ENCODE data around the gene BBIP1. TPM values are rescaled to one million over a fixed set of nuclear protein-coding genes. Genes with fewer than 3 reads are reported as not detected.

BBIP1 gene
- total RNA-seq, 1 donor: 32.2 TPM

DNA sequence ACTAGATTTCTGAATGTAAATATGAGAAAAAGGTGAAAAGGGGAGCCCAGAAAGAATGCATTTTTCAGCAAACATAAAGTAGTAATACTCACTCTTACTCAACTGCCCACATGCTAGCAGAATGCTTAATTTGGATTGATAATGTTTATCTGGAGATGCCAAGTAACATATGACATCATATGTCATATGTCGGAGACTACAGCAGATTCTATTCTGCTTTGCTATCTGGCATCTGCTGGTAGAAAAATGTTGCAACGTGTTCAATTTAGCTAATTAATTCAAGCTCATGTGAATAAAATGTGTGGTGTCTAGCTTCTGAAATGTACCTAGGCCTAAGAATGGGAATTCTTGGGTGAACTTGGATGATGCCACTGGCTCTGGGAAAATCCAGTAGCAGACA lies 4.5 kb downstream of the BBIP1 start:
- Histone ChIP-seq H3K27ac (ENCODE audit: low read depth, low read length) (no peak overlapping the region), H3K9me3 (ENCODE audit: low read depth, low read length) (no peaks in the 10 kb centered on the region), H3K27me3 (ENCODE audit: insufficient read depth, low read length) (no peaks in the 10 kb centered on the region), H2AFZ (ENCODE audit: low read length) (no peak overlapping the region), H3K4me1 (ENCODE audit: insufficient read depth, low read length) (peaks cover 43% of the 10 kb centered on the region), H3K79me2 (ENCODE audit: insufficient read depth, low read length) (no peaks in the 10 kb centered on the region), H3K4me2 (ENCODE audit: insufficient read depth, low read length) (no peak overlapping the region), H3K36me3 (ENCODE audit: insufficient read depth, low read length) (no peaks in the 10 kb centered on the region), H4K20me1 (ENCODE audit: insufficient read depth, low read length) (no peaks in the 10 kb centered on the region), H3K4me3 (ENCODE audit: insufficient read depth, low read length) (no peak overlapping the region)
- TF ChIP-seq, protein P1, sequence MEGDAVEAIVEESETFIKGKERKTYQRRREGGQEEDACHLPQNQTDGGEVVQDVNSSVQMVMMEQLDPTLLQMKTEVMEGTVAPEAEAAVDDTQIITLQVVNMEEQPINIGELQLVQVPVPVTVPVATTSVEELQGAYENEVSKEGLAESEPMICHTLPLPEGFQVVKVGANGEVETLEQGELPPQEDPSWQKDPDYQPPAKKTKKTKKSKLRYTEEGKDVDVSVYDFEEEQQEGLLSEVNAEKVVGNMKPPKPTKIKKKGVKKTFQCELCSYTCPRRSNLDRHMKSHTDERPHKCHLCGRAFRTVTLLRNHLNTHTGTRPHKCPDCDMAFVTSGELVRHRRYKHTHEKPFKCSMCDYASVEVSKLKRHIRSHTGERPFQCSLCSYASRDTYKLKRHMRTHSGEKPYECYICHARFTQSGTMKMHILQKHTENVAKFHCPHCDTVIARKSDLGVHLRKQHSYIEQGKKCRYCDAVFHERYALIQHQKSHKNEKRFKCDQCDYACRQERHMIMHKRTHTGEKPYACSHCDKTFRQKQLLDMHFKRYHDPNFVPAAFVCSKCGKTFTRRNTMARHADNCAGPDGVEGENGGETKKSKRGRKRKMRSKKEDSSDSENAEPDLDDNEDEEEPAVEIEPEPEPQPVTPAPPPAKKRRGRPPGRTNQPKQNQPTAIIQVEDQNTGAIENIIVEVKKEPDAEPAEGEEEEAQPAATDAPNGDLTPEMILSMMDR (IDR thresholded peaks at IDR 0.05; ENCODE audit: extremely low read depth, low read depth, low read length): no peak
- DNase-seq (ENCODE audit: insufficient read length, low spot score, missing footprints): no peak

DNA sequence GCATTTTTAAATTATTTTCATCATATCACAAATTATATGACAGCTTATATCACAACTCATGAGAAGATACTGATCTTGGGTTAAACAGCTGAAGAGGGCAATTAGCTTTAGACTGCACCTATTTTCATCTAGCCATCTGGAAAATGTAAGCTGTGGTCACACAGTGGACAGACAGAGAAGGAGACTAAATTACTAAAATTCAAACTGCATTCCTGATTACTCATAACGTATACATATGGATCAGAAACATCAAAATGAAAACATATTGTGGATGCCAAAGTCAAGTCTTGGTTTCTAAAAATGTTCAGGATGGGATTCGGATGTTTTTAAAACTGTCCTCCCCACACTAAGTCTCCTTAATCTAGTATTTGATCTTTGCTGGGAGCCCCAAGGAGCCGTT lies 6.6 kb downstream of the BBIP1 start:
- Histone ChIP-seq H4K20me1 (ENCODE audit: insufficient read depth, low read length) (no peaks in the 10 kb centered on the region), H2AFZ (ENCODE audit: low read length) (no peak overlapping the region), H3K9me3 (ENCODE audit: low read depth, low read length) (no peaks in the 10 kb centered on the region), H3K27me3 (ENCODE audit: insufficient read depth, low read length) (no peaks in the 10 kb centered on the region), H3K27ac (ENCODE audit: low read depth, low read length) (peak overlapping the region; percentile 48), H3K79me2 (ENCODE audit: insufficient read depth, low read length) (no peaks in the 10 kb centered on the region), H3K4me2 (ENCODE audit: insufficient read depth, low read length) (peak overlapping the region; percentile 57), H3K4me1 (ENCODE audit: insufficient read depth, low read length) (peaks cover 34% of the 10 kb centered on the region), H3K36me3 (ENCODE audit: insufficient read depth, low read length) (no peaks in the 10 kb centered on the region), H3K4me3 (ENCODE audit: insufficient read depth, low read length) (no peak overlapping the region)
- DNase-seq (ENCODE audit: insufficient read length, low spot score, missing footprints): peak; percentile 58
- TF ChIP-seq, protein P1 (IDR thresholded peaks at IDR 0.05; ENCODE audit: extremely low read depth, low read depth, low read length): no peak

DNA sequence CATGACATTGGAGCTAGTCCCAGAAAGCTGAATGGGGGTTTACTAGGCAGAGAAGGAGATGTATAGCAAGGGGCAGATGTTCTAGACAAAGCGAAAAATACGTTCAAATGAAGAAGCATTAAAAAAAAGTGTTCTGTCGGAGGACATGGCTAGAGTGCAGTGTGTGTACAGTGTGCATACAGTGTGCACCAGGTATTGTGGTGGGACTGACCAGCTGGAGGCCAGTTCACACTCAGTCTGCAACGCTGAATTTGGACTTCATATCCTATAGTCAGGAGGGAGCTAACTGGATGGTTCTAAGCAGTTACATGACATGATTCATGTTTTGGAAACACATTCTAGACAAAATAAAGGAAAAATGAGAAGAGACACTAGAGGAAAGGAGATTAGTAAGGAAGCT lies 8.8 kb downstream of the BBIP1 start:
- H2AFZ ChIP-seq (ENCODE audit: low read length): no peak overlapping the region
- DNase-seq (ENCODE audit: insufficient read length, low spot score, missing footprints): no peak
- TF ChIP-seq, protein P1 (IDR thresholded peaks at IDR 0.05; ENCODE audit: extremely low read depth, low read depth, low read length): no peak

DNA sequence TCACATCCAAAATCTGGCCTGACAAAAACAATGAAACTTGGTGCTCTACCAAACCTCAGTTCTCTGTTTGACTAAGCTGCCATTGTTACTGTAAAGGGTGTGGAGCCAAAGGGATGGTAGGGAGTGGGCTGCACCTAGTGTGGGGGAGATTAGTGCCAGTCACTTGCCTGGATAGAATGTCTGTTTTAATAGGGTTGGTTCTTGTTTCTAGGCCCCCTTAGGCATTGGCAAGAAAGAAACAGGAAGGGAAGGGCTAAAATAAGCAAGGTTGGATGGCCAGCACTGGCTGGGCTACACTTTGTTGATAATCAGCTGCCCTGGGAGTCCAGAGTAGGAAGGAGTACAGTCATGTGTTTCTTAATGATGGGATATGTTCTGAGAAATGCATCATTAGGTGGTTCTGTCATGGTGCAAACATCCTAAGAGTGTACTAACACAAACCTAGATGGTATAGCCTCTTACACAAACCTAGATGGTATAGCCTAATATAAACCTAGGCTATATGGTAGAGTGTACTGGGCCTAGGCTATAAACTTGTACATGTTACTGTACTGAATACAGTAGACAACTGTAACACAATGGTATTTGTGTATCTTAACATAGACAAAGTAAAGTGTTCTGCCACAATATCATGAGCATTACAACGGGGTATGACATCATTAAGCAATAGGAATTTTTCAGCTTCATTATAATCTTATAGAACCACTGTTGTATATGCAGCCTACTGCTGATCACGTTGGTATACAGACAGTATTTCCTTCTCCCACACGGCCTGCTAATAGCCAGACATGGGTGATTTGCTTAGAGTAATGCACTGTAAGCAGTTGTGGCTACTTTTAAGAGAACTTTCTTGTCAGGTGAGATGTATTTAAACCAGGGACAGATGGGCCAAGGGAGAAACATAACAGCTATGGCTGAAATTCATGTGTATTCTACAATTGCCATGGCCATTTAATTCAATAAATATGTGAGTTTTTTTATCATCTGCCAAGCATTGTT lies 15.4 kb downstream of the BBIP1 start:
- no peak overlapping the region for H3K4me2 ChIP-seq (ENCODE audit: insufficient read depth, low read length)
- H4K20me1 ChIP-seq (ENCODE audit: insufficient read depth, low read length): no peaks in the 10 kb centered on the region
- no peak overlapping the region for H3K27ac ChIP-seq (ENCODE audit: low read depth, low read length)
- no peak for DNase-seq (ENCODE audit: insufficient read length, low spot score, missing footprints)
- H3K36me3 ChIP-seq (ENCODE audit: insufficient read depth, low read length): peaks cover 22% of the 10 kb centered on the region
- no peaks in the 10 kb centered on the region for H3K9me3 ChIP-seq (ENCODE audit: low read depth, low read length)
- H3K4me3 ChIP-seq (ENCODE audit: insufficient read depth, low read length): no peak overlapping the region
- no peaks in the 10 kb centered on the region for H3K79me2 ChIP-seq (ENCODE audit: insufficient read depth, low read length)
- H3K27me3 ChIP-seq (ENCODE audit: insufficient read depth, low read length): no peaks in the 10 kb centered on the region
- no peak overlapping the region for H2AFZ ChIP-seq (ENCODE audit: low read length)
- TF ChIP-seq, protein P1 (IDR thresholded peaks at IDR 0.05; ENCODE audit: extremely low read depth, low read depth, low read length): no peak
- H3K4me1 ChIP-seq (ENCODE audit: insufficient read depth, low read length): peaks cover 13% of the 10 kb centered on the region

More for the DNA sequence above, 8.8 kb downstream of the BBIP1 start:
- Histone ChIP-seq H3K27ac (ENCODE audit: low read depth, low read length) (no peak overlapping the region), H3K9me3 (ENCODE audit: low read depth, low read length) (no peaks in the 10 kb centered on the region), H3K79me2 (ENCODE audit: insufficient read depth, low read length) (no peaks in the 10 kb centered on the region), H4K20me1 (ENCODE audit: insufficient read depth, low read length) (no peaks in the 10 kb centered on the region), H3K4me1 (ENCODE audit: insufficient read depth, low read length) (peaks cover 16% of the 10 kb centered on the region), H3K4me2 (ENCODE audit: insufficient read depth, low read length) (no peak overlapping the region), H3K36me3 (ENCODE audit: insufficient read depth, low read length) (no peaks in the 10 kb centered on the region), H3K27me3 (ENCODE audit: insufficient read depth, low read length) (no peaks in the 10 kb centered on the region), H3K4me3 (ENCODE audit: insufficient read depth, low read length) (no peak overlapping the region)

Measured in osteoblast (primary cell).